Measurements from ENCODE around the gene EBF3.

- TF ChIP-seq POLR2A (IDR thresholded peaks at IDR 0.05; ENCODE audit: borderline replicate concordance, extremely low read depth, insufficient read depth, insufficient read length) (no peak), EZH2phosphoT487 (IDR thresholded peaks at IDR 0.05; ENCODE audit: borderline replicate concordance) (no peak), EZH2 (IDR thresholded peaks at IDR 0.05) (no peak), RAD21 (IDR thresholded peaks at IDR 0.05; ENCODE audit: low read depth) (no peak), POLR2AphosphoS5 (IDR thresholded peaks at IDR 0.05; ENCODE audit: low read depth, low read length) (no peak), CTCF (IDR thresholded peaks at IDR 0.05 in 2 of 3, conservative IDR thresholded peaks at IDR 0.05 in 1 of 3; ENCODE audit: borderline replicate concordance in 1 of 3, insufficient read depth in 1 of 3, low read depth in 2 of 3, low read length in 2 of 3) (no peak), ZFX (IDR thresholded peaks at IDR 0.05) (no peak), YY1 (IDR thresholded peaks at IDR 0.05; ENCODE audit: extremely low read depth, insufficient replicate concordance, low read depth, low read length) (no peak), CEBPB (IDR thresholded peaks at IDR 0.05; ENCODE audit: low read depth) (no peak), SP1 (IDR thresholded peaks at IDR 0.05; ENCODE audit: low read depth) (no peak), ZNF274 (IDR thresholded peaks at IDR 0.05; ENCODE audit: low read depth, low read length) (no peak)
Measured at GRCh38 chr10:129871966-129872365, 92.1 kb downstream of the EBF3 start.

All from HCT116 (cell line).